ENCODE measurements around the gene CPT1A.

Gene CPT1A

GRCh38 chr11:68710409-68710808 is 131.3 kb downstream of the CPT1A start:
- DNase-seq (ENCODE audit: low read depth in 3 of 3), result no peak

GRCh38 chr11:68709062-68709461 is 132.7 kb downstream of the CPT1A start:
- no peak for DNase-seq (ENCODE audit: low read depth in 3 of 3)

GRCh38 chr11:68707527-68707926 is 134.2 kb downstream of the CPT1A start:
- no peak for DNase-seq (ENCODE audit: low read depth in 3 of 3)

GRCh38 chr11:68704887-68705286 is 136.8 kb downstream of the CPT1A start:
- no peak for DNase-seq (ENCODE audit: low read depth in 3 of 3)

All from stimulated activated CD4-positive, alpha-beta T cell treated with anti-CD3 and anti-CD28 coated beads, TNF-alpha, amount 100 ng/mL, for 24 hours (primary cell).